ENCODE measurements around the gene SMIM36. TPM values are rescaled to one million over a fixed set of nuclear protein-coding genes. Genes with fewer than 3 reads are reported as not detected.

Gene SMIM36
- total RNA-seq, 2 donors from 2014 or later: not detected

DNA sequence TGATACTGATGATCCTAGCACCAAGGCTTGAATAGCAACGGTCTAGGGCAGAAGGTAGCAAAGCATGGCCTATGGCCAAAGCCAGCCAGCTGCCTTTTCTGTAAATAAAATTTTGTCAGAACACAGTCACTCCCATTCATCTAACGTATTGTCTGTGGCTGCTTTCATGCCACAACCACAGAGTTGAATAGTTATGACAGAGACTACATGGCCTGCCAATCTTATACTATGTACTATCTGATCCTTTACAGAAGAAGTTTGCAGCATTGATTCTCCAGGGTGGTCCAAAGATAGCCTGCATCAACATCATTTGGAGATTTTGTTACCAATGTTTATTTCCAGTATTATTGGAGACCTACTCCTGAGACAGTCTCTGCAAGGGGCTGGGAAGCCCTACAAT lies 69.7 kb downstream of the SMIM36 start:
- WGBS, 2 experiments (ENCODE audit: insufficient coverage in 1 of 2, insufficient read length in 1 of 2): 92 to 100% methylated on average over 2 of the region's 2 CpGs
- Histone ChIP-seq H3K27ac (ENCODE audit: low read depth, low read length) (no peak overlapping the region), H3K36me3 (ENCODE audit: control insufficient read depth, insufficient read depth, low read length) (no peaks in the 10 kb centered on the region), H3K9me3 (ENCODE audit: control insufficient read depth, low read length) (no peaks in the 10 kb centered on the region), H3K4me3 (ENCODE audit: low read length) (no peak overlapping the region), H3K27me3 (ENCODE audit: control insufficient read depth, insufficient read depth, low read length, poor library complexity, severe bottlenecking) (no peaks in the 10 kb centered on the region), H3K9ac (ENCODE audit: extremely low read depth, low read length, poor library complexity, severe bottlenecking) (no peak overlapping the region), H3K4me1 (ENCODE audit: control insufficient read depth, insufficient read depth, low read length) (peaks cover 14% of the 10 kb centered on the region)
- TF ChIP-seq, protein P1, sequence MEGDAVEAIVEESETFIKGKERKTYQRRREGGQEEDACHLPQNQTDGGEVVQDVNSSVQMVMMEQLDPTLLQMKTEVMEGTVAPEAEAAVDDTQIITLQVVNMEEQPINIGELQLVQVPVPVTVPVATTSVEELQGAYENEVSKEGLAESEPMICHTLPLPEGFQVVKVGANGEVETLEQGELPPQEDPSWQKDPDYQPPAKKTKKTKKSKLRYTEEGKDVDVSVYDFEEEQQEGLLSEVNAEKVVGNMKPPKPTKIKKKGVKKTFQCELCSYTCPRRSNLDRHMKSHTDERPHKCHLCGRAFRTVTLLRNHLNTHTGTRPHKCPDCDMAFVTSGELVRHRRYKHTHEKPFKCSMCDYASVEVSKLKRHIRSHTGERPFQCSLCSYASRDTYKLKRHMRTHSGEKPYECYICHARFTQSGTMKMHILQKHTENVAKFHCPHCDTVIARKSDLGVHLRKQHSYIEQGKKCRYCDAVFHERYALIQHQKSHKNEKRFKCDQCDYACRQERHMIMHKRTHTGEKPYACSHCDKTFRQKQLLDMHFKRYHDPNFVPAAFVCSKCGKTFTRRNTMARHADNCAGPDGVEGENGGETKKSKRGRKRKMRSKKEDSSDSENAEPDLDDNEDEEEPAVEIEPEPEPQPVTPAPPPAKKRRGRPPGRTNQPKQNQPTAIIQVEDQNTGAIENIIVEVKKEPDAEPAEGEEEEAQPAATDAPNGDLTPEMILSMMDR (conservative IDR thresholded peaks at IDR 0.05): no peak
- H3K9me3 Mint-ChIP-seq: peaks cover 3% of the 10 kb centered on the region
- DNase-seq: no peak
- no peaks in the 10 kb centered on the region for H3K36me3 Mint-ChIP-seq (ENCODE audit: low read depth)
- H3K27me3 Mint-ChIP-seq (ENCODE audit: insufficient read depth): no peaks in the 10 kb centered on the region
- peaks cover 63% of the 10 kb centered on the region for H3K4me1 Mint-ChIP-seq
- no peak overlapping the region for H3K4me3 Mint-ChIP-seq
- H3K27ac Mint-ChIP-seq: no peak overlapping the region

DNA sequence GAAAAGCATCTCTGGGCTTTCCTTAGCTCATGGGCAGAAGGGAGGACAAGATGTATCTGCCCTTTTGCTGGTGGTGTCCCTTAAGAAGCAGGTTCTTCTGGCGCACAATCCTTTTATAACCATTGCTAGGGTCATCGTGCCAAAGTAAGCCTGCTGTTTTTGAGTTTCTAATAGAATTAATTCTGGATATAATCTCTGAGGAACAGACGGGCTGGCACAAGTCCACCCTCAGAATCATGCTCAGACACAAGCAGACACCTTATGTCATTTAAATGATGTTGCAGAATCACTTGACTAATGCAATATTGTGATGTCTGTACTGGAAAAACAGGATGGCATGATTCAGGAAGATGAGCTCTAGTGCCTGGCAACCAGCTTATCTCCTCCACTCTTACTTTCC lies 70.9 kb downstream of the SMIM36 start:
- H3K36me3 ChIP-seq (ENCODE audit: control insufficient read depth, insufficient read depth, low read length): no peaks in the 10 kb centered on the region
- no peak overlapping the region for H3K27ac Mint-ChIP-seq
- no peaks in the 10 kb centered on the region for H3K9me3 ChIP-seq (ENCODE audit: control insufficient read depth, low read length)
- no peak overlapping the region for H3K9ac ChIP-seq (ENCODE audit: extremely low read depth, low read length, poor library complexity, severe bottlenecking)
- H3K9me3 Mint-ChIP-seq: peaks cover 3% of the 10 kb centered on the region
- no peak overlapping the region for H3K4me3 ChIP-seq (ENCODE audit: low read length)
- H3K4me3 Mint-ChIP-seq: no peak overlapping the region
- H3K27me3 ChIP-seq (ENCODE audit: control insufficient read depth, insufficient read depth, low read length, poor library complexity, severe bottlenecking): no peaks in the 10 kb centered on the region
- H3K27me3 Mint-ChIP-seq (ENCODE audit: insufficient read depth): no peaks in the 10 kb centered on the region
- peaks cover 10% of the 10 kb centered on the region for H3K4me1 ChIP-seq (ENCODE audit: control insufficient read depth, insufficient read depth, low read length)
- 95 to 100% methylated on average over 1 to 3 of the region's 3 CpGs for WGBS, 2 experiments (ENCODE audit: insufficient coverage in 1 of 2, insufficient read length in 1 of 2)
- TF ChIP-seq, protein P1 (conservative IDR thresholded peaks at IDR 0.05): no peak
- H3K4me1 Mint-ChIP-seq: peaks cover 52% of the 10 kb centered on the region
- H3K36me3 Mint-ChIP-seq (ENCODE audit: low read depth): no peaks in the 10 kb centered on the region
- H3K27ac ChIP-seq (ENCODE audit: low read depth, low read length): no peak overlapping the region
- DNase-seq: no peak

DNA sequence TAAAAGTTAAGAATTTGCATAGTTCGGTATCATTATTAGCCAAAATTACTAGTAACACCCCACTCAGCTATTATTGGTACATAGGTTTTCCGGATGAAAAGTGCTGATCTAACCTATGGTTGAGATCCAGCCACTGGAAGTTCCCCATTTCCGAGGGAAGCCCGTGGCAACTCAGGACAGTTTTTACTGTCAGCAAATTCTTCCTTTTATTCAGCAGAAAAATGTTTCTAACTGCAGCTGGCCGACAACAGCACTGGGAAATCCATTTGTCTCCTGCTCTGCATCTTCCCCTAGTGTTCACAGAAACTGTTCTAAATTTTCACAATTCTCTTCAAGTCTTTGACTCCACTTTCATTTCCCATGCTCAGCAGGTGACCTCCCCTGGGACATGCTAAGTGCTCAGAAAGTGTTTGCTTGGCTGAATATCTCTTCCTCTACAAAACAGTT lies 74.1 kb downstream of the SMIM36 start:
- DNase-seq: peak; percentile 67
- Histone ChIP-seq H3K36me3 (ENCODE audit: control insufficient read depth, insufficient read depth, low read length) (no peaks in the 10 kb centered on the region), H3K4me3 (ENCODE audit: low read length) (no peak overlapping the region), H3K4me1 (ENCODE audit: control insufficient read depth, insufficient read depth, low read length) (peaks cover 3% of the 10 kb centered on the region), H3K9me3 (ENCODE audit: control insufficient read depth, low read length) (no peaks in the 10 kb centered on the region), H3K27me3 (ENCODE audit: control insufficient read depth, insufficient read depth, low read length, poor library complexity, severe bottlenecking) (no peaks in the 10 kb centered on the region), H3K27ac (ENCODE audit: low read depth, low read length) (no peak overlapping the region), H3K9ac (ENCODE audit: extremely low read depth, low read length, poor library complexity, severe bottlenecking) (no peak overlapping the region)
- no peaks in the 10 kb centered on the region for H3K27me3 Mint-ChIP-seq (ENCODE audit: insufficient read depth)
- no peak overlapping the region for H3K4me3 Mint-ChIP-seq
- H3K4me1 Mint-ChIP-seq: peaks cover 43% of the 10 kb centered on the region
- 83 to 89% methylated on average over 5 of the region's 5 CpGs for WGBS, 2 experiments (ENCODE audit: insufficient coverage in 1 of 2, insufficient read length in 1 of 2)
- peaks cover 3% of the 10 kb centered on the region for H3K9me3 Mint-ChIP-seq
- no peaks in the 10 kb centered on the region for H3K36me3 Mint-ChIP-seq (ENCODE audit: low read depth)
- no peak overlapping the region for H3K27ac Mint-ChIP-seq
- TF ChIP-seq, protein P1 (conservative IDR thresholded peaks at IDR 0.05): no peak
